Measurements from ENCODE around the gene YOD1.

YOD1 gene

GRCh38 chr1:207025146-207025880 is 25.7 kb downstream of the YOD1 start:
- no peak for DNase-seq (ENCODE audit: low read depth)

- no peak for DNase-seq (ENCODE audit: low read depth)
Observed at GRCh38 chr1:207024202-207025145, 26.5 kb downstream of the YOD1 start.

- DNase-seq (ENCODE audit: low read depth): no peak
Observed at GRCh38 chr1:207022996-207023679, 27.9 kb downstream of the YOD1 start.

GRCh38 chr1:207021876-207022596 is 29.0 kb downstream of the YOD1 start:
- DNase-seq (ENCODE audit: low read depth): no peak

- DNase-seq (ENCODE audit: low read depth): no peak
Observed at GRCh38 chr1:207021139-207021861, 29.7 kb downstream of the YOD1 start.

- DNase-seq (ENCODE audit: low read depth): no peak
Observed at GRCh38 chr1:207020709-207021107, 30.3 kb downstream of the YOD1 start.

- DNase-seq (ENCODE audit: low read depth): no peak
Observed at GRCh38 chr1:207020065-207020708, 30.8 kb downstream of the YOD1 start.

- DNase-seq (ENCODE audit: low read depth): no peak
Observed at GRCh38 chr1:207019661-207020060, 31.3 kb downstream of the YOD1 start.

- no peak for DNase-seq (ENCODE audit: low read depth)
Observed at GRCh38 chr1:207019161-207019560, 31.8 kb downstream of the YOD1 start.

GRCh38 chr1:207018707-207019106 is 32.3 kb downstream of the YOD1 start:
- DNase-seq (ENCODE audit: low read depth): no peak

GRCh38 chr1:207017615-207018559 is 33.1 kb downstream of the YOD1 start:
- no peak for DNase-seq (ENCODE audit: low read depth)

GRCh38 chr1:207015791-207016190 is 35.2 kb downstream of the YOD1 start:
- no peak for DNase-seq (ENCODE audit: low read depth)

GRCh38 chr1:207014728-207015127 is 36.3 kb downstream of the YOD1 start:
- no peak for DNase-seq (ENCODE audit: low read depth)

GRCh38 chr1:207013321-207014085 is 37.5 kb downstream of the YOD1 start:
- DNase-seq (ENCODE audit: low read depth): no peak

- no peak for DNase-seq (ENCODE audit: low read depth)
Observed at GRCh38 chr1:207010726-207011125, 40.3 kb downstream of the YOD1 start.

GRCh38 chr1:207009945-207010344 is 41.1 kb downstream of the YOD1 start:
- DNase-seq (ENCODE audit: low read depth): no peak

- DNase-seq (ENCODE audit: low read depth): no peak
Observed at GRCh38 chr1:207009182-207009850, 41.7 kb downstream of the YOD1 start.

- no peak for DNase-seq (ENCODE audit: low read depth)
Observed at GRCh38 chr1:207007352-207008033, 43.5 kb downstream of the YOD1 start.
